Astrocyte of the cerebellum (primary cell): ENCODE results near the gene H19.

Experiments
- DNase-seq: peaks from one replicate; pipeline ENCODE4 v3.0.0-alpha.2; 2011; ENCODE audit warnings: low read depth
- H3K4me3 ChIP-seq: 2 replicates; pipeline ENCODE4 v1.5.1; 2011; ENCODE audit warnings: mild to moderate bottlenecking, low read depth, low read length, moderate library complexity
- CTCF ChIP-seq: IDR thresholded peaks from 2 replicates; pipeline ENCODE4 v1.5.1; 2012; ENCODE audit warnings: low read length, low read depth, moderate library complexity, mild to moderate bottlenecking; ENCODE audit errors: missing control alignments
- in situ Hi-C: cut with HindIII; loops from 2 replicates; pipeline ENCODE4 v1.10.0; 2017; ENCODE audit warnings: low sequenced_read_pairs

The H19 gene

GRCh38 chr11:1997755-1998154 is at the start of gene H19:
H19 (minus strand) TSS chr11:1997842.
- no peak for DNase-seq
- TF ChIP-seq CTCF = no peak

GRCh38 chr11:2041963-2042362 is 44.3 kb upstream of the H19 start:
- no peak for DNase-seq
- in situ Hi-C loops = no loop called here
- no peak for TF ChIP-seq CTCF
- no peak overlapping the region for H3K4me3 ChIP-seq

More at GRCh38 chr11:1997755-1998154, at the start of gene H19:
- in situ Hi-C loops = no loop called here
- H3K4me3 ChIP-seq = no peak within 1 kb of the TSS

GRCh38 chr11:2041153-2041552 is 43.5 kb upstream of the H19 start:
- in situ Hi-C loops = no loop called here
- no peak for DNase-seq
- TF ChIP-seq CTCF = no peak
- H3K4me3 ChIP-seq = no peak overlapping the region

GRCh38 chr11:2039198-2039759 is 41.6 kb upstream of the H19 start:
- in situ Hi-C loops = no loop called here

GRCh38 chr11:2036863-2037486 is 39.3 kb upstream of the H19 start:
- no peak for TF ChIP-seq CTCF
- in situ Hi-C loops = no loop called here
- no peak overlapping the region for H3K4me3 ChIP-seq
- DNase-seq = no peak

More at GRCh38 chr11:2039198-2039759, 41.6 kb upstream of the H19 start:
- H3K4me3 ChIP-seq = no peak overlapping the region
- DNase-seq = no peak
- TF ChIP-seq CTCF = no peak

GRCh38 chr11:2035382-2035781 is 37.7 kb upstream of the H19 start:
- in situ Hi-C loops = no loop called here
- DNase-seq = no peak
- H3K4me3 ChIP-seq = no peak overlapping the region
- no peak for TF ChIP-seq CTCF
